HepG2 (cell line): Measurements from ENCODE around the gene KIF17. TPM values are rescaled to one million over a fixed set of nuclear protein-coding genes. Genes with fewer than 3 reads are reported as not detected.

Experiments
- ADNP ChIP-seq: sonication (generic); formaldehyde crosslinking; IDR thresholded peaks from 2 replicates; pipeline ENCODE4 v1.4.0; 2020; ENCODE audit warnings: missing genetic modification reagents
- AHDC1 ChIP-seq: sonication (generic); formaldehyde crosslinking; IDR thresholded peaks from 2 replicates; pipeline ENCODE4 v1.5.1; 2020; ENCODE audit warnings: mild to moderate bottlenecking, missing genetic modification reagents, borderline replicate concordance
- AKNA ChIP-seq: sonication (generic); formaldehyde crosslinking; IDR thresholded peaks from 2 replicates; pipeline ENCODE4 v1.4.0; 2020; ENCODE audit warnings: missing genetic modification reagents, borderline replicate concordance
- BHLHE40 ChIP-seq: IDR thresholded peaks from 2 replicates; pipeline ENCODE4 v1.6.1; 2011; ENCODE audit warnings: low read length, improper control_type of control experiment
- HNRNPK ChIP-seq: fragments of 200-400 bp; formaldehyde crosslinking; IDR thresholded peaks from 2 replicates; pipeline ENCODE4 v1.6.1; 2018; ENCODE audit warnings: low read length, low read depth, moderate library complexity, mild to moderate bottlenecking; ENCODE audit not compliant: poor library complexity, severe bottlenecking
- ISX ChIP-seq: sonication (generic); formaldehyde crosslinking; conservative IDR thresholded peaks from 2 replicates; pipeline ENCODE4 v1.5.0; 2020; ENCODE audit warnings: missing genetic modification reagents
- MEF2D ChIP-seq: sonication (generic); formaldehyde crosslinking; IDR thresholded peaks from 2 replicates; pipeline ENCODE4 v1.5.1; 2020; ENCODE audit warnings: mild to moderate bottlenecking, missing genetic modification reagents
- TCF7L2 ChIP-seq: IDR thresholded peaks from 2 replicates; pipeline ENCODE4 v1.6.1; 2011; ENCODE audit warnings: mild to moderate bottlenecking, low read depth, low read length, moderate library complexity
- TGIF2 ChIP-seq: IDR thresholded peaks from 2 replicates; pipeline ENCODE4 v1.6.1; 2016; ENCODE audit warnings: control low read depth, missing compliant biosample characterization
- ZBTB3 ChIP-seq: sonication (generic); formaldehyde crosslinking; IDR thresholded peaks from 2 replicates; pipeline ENCODE4 v1.4.0; 2020; ENCODE audit warnings: low read depth, mild to moderate bottlenecking, moderate library complexity, missing genetic modification reagents, borderline replicate concordance
- ZC3H13 ChIP-seq: sonication (generic); formaldehyde crosslinking; IDR thresholded peaks from 2 replicates; pipeline ENCODE4 v1.8.1; 2023; ENCODE audit warnings: mild to moderate bottlenecking, missing genetic modification reagents, moderate library complexity
- ZEB1 ChIP-seq: IDR thresholded peaks from 2 replicates; pipeline ENCODE4 v1.6.1; 2012; ENCODE audit warnings: mild to moderate bottlenecking, low read depth, inconsistent platforms; ENCODE audit not compliant: insufficient replicate concordance
- ZNF207 ChIP-seq: fragments of 450-650 bp; IDR thresholded peaks from 2 replicates; pipeline ENCODE4 v1.6.1; 2016; ENCODE audit warnings: antibody characterized with exemption, borderline replicate concordance
- ZNF704 ChIP-seq: sonication (generic); formaldehyde crosslinking; IDR thresholded peaks from 2 replicates; pipeline ENCODE4 v1.8.1; 2023; ENCODE audit warnings: mild to moderate bottlenecking, inconsistent platforms, moderate library complexity, missing genetic modification reagents, borderline replicate concordance
- ZNF839 ChIP-seq: sonication (generic); formaldehyde crosslinking; IDR thresholded peaks from 2 replicates; pipeline ENCODE4 v1.4.0; 2020; ENCODE audit warnings: missing genetic modification reagents, mild to moderate bottlenecking, borderline replicate concordance
- polyA plus RNA-seq, 8 experiments: library from polyadenylated mRNA; depleted of rRNA in 3 of 8; stranded (reverse) in 7 of 8; unstranded in 1 of 8; fragments of >200 nt; fragmentation: Illumina TruSeq in 4 of 8; extraction: Trizol in 4 of 8; gene quantifications; 2 replicates each; pipeline versions ENCODE4 v1.2.1 to v1.2.3, GENCODE V29; 2011 to 2016; ENCODE audit warnings: low read depth in 4 of 8, missing spikeins in 1 of 8, mixed read lengths in 1 of 8; ENCODE audit not compliant: insufficient read depth in 1 of 8
- total RNA-seq, 5 experiments: library from RNA; depleted of rRNA; stranded (reverse); fragments of >200 nt; fragmentation: Illumina TruSeq; extraction: Trizol; gene quantifications; 2 replicates each; pipeline ENCODE4 v1.2.3, GENCODE V29; 2016; ENCODE audit warnings: low read depth in 1 of 5

The KIF17 gene
- total and polyA plus RNA-seq, 2 of the 13 experiments (the other 11 are each of a cell fraction or from before 2014, with no cell fraction given) = 0.24 to 0.44 TPM

- TF ChIP-seq ZNF839 (CRISPR knock-in tag) (no peak), ADNP (CRISPR knock-in tag) (no peak), ISX (CRISPR knock-in tag) (no peak), ZNF207 (no peak), AHDC1 (CRISPR knock-in tag) (no peak), ZNF704 (CRISPR knock-in tag) (no peak), ZBTB3 (no peak), ZC3H13 (CRISPR knock-in tag) (0 out of 2 replicates have a peak, but pooled peaks have one; percentile 47), AKNA (CRISPR knock-in tag) (no peak), BHLHE40 (0 out of 2 replicates have a peak, but pooled peaks have one; percentile 40), HNRNPK (no peak), TCF7L2 (no peak), ZEB1 (no peak), TGIF2 (CRISPR knock-in tag) (no peak), MEF2D (CRISPR knock-in tag) (no peak)
These were observed 84.4 kb downstream of the KIF17 start, which contains the start of gene PINK1 (continued) for GRCh38 chr1:20633190-20634064.
